Heart left ventricle (tissue), 13 donors: ENCODE measurements around the gene SOD1.

Experiments
- POLR2A ChIP-seq, 2 donors: fragments of 450-650 bp; IDR thresholded peaks; one replicate each; pipeline ENCODE4 v1.6.1; 2017; ENCODE audit warnings: antibody characterized with exemption in 2 of 2, mild to moderate bottlenecking in 2 of 2, moderate library complexity in 2 of 2
- TF ChIP-seq, protein P1 (sequence below), 12 donors: fragments of 200-600 bp; sonication (generic) in 4 of 12; IDR thresholded peaks; one replicate each; pipeline versions ENCODE4 v1.5.0 to v1.8.0; 2018 to 2022; ENCODE audit warnings: antibody characterized with exemption in 12 of 12, mild to moderate bottlenecking in 5 of 12
- donor health status: ischemic (EF 13 %, LVEDD 7.1; RV severe dilation, severe dysfunction).
- donor health status: DM: no; HTN: yes; CAD: no.
- donor health status: DM: no; HTN: no; CAD: no.
- donor health status: ischemic (EF 25% LVEDD 6.9; RV normal size, moderate dysfunction).
- donor health status: ischemic (EF 25% LVEDD 5.7; RV mildly dilated, moderate dysfunction).
- donor health status: ischemic (EF 35%, LVEDD 5.7; RV mildly dilated, moderate dysfunction).
- donor health status: nonischemic (EF 11% LVEDD 7.7; RV severe dilation, severe dysfunction).
- donor health status: DM: yes; HTN: yes; CAD: no.
- donor health status: PGD.
- donor health status: ischemic (EF 29% LVEDD 5.4; RV normal size, mild dysfunction).
- donor health status: nonischemic (EF 23%, LVEDD 6.1; RV moderate dilation, normal function).

DNA sequence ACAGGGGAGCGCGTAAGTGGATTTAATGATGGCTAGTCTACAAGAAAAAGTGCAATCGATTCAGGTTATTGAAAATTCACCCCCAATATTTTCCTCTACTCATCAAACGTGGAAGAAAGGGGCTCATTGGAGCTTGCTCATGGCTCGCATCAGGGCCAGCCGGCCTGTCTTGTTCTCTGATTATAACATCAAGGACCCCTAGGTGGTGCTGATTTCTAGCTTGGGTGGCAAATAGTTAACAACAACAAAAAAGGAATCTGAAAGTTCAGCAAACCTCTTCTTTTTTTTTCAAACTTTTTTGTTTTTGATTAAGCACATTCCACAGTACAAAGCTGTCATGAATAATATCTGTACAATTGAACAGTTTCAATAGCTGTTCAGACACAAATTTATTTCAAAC, 35.8 kb upstream of the SOD1 start:
- TF ChIP-seq, protein P1, sequence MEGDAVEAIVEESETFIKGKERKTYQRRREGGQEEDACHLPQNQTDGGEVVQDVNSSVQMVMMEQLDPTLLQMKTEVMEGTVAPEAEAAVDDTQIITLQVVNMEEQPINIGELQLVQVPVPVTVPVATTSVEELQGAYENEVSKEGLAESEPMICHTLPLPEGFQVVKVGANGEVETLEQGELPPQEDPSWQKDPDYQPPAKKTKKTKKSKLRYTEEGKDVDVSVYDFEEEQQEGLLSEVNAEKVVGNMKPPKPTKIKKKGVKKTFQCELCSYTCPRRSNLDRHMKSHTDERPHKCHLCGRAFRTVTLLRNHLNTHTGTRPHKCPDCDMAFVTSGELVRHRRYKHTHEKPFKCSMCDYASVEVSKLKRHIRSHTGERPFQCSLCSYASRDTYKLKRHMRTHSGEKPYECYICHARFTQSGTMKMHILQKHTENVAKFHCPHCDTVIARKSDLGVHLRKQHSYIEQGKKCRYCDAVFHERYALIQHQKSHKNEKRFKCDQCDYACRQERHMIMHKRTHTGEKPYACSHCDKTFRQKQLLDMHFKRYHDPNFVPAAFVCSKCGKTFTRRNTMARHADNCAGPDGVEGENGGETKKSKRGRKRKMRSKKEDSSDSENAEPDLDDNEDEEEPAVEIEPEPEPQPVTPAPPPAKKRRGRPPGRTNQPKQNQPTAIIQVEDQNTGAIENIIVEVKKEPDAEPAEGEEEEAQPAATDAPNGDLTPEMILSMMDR (IDR thresholded peaks at IDR 0.05), result no peak
- no peak for TF ChIP-seq POLR2A (IDR thresholded peaks at IDR 0.05)
